HG03571 (cell line): ENCODE data around the gene ARL6IP4.
"Not testable (repeated sequence)": the region's sequence is repeated elsewhere in the genome, so short reads cannot be mapped to it uniquely, and the experiment has no call there.

ENCODE experiments used
- ATAC-seq: cut with Tn5 transposase; IDR thresholded peaks from one replicate; pipeline ENCODE4 v1.9.1; 2021; ENCODE audit not compliant: unreplicated experiment

ARL6IP4 gene

GRCh38 chr12:123005081-123005626 lies 24.7 kb downstream of the ARL6IP4 start:
- ATAC-seq = no peak

GRCh38 chr12:123006977-123007376 lies 26.5 kb downstream of the ARL6IP4 start:
- ATAC-seq = no peak

DNA sequence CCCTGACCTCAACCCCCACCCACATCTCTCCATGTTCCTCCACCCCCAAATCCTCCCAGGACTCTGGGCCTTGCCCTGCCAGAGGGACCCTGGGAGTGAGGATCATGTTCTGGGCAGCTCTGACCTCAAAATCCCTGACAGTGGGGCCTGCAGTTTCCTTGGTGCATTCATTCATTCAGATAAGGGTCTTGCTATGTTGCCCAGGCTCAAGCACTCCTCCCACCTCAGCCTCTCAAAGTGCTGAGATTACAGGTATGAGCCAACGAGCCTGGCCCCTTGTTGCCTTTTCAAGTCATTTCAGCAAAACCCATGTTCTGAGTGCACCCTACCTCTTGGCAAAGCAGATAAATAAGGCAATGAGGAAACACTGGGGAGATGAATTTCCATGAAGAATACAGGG lies 29.6 kb downstream of the ARL6IP4 start:
- ATAC-seq = no peak

DNA sequence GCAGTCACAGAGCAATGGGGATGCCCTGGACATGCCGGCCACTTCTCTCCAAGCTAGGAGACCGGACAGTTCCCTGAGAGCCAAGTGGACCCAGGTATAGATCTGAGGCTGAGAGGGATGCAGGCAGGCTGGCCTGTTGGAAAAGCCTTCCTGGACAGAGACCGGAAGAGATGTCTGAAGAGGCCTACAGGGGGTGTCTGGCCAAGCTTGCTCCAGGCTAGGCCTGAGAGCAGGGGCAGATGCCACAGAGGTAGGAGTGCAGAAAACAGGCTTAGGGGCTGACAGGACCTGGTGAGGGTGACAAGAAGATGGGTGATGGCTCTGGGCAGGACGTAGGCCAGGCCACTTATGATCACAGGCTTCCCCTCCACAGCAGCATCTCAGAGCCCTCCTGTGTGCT lies 30.2 kb downstream of the ARL6IP4 start:
- ATAC-seq = no peak

- ATAC-seq = no peak
Observed at GRCh38 chr12:123011701-123012100, 31.2 kb downstream of the ARL6IP4 start.

DNA sequence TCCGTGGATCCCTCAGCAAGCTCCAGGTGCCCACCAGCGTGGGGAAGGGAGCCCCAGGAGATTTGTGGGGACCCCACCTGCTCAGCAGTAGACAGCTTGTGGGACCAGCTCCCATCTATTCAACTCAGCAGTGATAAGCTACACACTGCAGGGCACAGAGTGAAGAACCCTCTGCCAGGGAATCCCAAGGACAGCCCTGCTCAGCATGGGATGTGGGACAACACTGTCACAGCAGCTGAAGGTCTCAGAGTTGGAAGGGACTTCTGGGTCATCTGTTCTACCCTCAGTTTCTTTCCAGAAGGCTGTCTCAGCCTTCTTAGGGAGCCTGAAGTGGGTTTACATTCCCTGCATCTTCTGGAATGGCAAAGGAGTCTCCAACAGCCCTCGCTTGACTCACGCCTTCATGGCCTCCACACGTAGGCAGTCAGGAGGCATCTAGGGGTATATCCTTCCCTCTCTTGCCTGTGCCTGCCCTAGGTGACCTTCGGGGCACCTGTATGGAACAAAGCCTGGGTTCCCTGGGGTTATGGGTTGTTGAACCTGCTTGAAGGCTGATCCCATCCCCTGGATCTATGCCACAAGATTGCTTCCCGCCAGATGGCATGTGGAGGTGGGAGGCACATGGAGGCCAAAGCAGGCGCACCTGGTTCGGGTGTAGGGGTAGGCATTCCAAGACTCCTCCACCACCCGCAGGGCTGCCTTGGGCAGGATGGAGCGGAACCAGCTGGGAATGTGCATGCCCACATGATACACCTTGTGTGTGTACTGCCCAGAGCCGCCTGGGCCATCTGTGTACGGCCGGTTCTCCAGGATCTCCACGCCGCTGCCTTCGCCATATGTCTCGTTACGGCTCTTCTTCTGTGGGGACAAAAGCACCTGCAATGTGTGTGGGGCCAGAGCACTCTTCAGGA lies 33.0 kb downstream of the ARL6IP4 start:
- ATAC-seq = no peak

DNA sequence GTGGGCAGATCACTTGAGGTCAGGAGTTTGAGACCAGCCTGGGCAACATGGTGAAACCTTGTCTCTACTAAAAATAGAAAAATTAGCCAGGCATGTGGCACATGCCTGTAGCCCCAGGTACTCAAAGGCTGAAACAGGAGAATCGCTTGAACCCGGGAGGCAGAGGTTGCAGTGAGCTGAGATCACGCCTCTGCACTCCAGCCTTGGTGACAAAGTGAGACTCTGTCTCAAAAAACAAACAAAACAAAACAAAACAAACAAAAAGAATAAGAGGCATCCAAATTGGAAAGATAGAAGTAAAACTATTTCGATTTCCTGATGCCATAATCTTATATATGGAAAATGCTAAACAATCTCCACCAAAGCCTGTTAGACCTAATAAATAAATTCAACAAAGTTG lies 34.0 kb downstream of the ARL6IP4 start:
- not testable (repeated sequence) for ATAC-seq

DNA sequence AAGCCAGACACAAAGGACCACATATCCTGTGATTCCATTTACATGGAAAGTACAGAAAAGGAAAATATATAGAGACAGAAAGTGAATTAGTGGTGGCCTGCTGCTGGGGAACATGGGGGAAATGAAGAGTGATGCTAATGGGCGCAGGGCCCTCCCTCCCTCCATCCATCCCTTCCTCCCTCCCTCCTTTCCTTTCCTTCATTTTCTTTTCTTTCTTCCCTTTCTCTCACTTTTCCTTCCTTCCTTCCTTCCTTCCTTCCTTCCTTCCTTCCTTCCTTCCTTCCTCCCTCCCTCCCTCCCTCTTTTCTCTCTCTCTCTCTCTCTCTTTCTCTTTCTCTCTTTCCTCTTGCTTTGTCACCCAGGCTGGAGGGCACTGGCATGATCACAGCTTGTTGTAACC lies 37.3 kb downstream of the ARL6IP4 start:
- no peak for ATAC-seq

- no peak for ATAC-seq
Observed at GRCh38 chr12:123019841-123020138, 39.3 kb downstream of the ARL6IP4 start.

GRCh38 chr12:123021688-123022604 lies 41.5 kb downstream of the ARL6IP4 start:
- no peak for ATAC-seq

DNA sequence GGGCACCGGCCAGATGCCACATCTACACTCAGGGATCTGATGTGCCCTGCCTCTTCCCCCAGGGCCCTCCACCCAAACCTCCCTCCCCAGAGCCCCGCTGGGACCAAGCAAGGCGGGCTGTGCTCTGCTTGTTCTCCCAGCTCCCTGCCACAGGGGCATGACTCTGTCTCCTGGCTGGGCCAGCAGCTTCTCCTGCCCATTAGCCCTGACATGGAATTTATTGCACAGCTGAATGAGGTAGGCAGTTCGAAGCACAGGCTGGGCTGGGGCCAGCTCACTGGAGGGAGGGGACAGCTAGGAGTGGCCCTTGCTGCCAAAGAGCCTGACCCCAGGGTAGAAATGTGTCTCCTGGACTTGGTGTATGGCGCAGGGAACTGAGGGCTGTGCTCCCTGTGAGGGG lies 42.4 kb downstream of the ARL6IP4 start:
- ATAC-seq = no peak

- no peak for ATAC-seq
Observed at GRCh38 chr12:123024819-123025391, 44.4 kb downstream of the ARL6IP4 start.

DNA sequence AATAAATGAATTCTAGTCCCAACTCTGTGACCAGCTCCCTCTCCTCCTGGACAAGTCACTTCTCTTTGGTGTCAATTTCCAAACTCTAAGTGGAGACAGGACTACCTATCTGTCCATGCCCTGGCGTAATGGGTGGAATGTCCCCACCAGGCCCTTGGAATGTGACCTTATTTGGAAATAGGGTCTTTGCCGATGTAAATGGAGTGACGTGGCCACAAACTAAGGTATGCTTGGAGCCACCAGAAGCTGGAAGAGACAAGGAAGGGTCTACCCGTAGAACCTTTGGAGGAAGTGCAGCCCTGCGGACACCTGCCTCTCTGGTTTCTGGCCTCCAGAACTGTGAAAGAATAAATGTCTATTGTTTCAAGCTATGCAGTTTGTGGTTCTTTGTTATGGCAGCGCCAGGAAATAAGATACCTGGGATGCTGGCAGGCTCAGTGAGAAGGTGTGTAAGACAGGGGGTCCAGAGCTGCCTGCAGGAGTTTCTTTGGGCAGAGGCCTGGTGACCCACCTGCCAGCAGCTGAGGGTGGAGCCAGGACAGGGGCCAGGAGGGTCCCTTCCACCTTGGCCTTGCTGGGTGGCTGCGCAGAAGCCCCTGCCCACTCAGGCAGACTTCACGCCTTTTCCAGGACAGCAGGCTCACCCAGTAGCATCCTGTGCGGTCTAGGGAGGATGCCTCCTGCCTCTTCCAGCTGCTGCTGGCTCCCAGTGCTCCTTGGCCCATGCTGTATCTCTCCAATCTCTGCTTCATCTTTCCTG lies 45.8 kb downstream of the ARL6IP4 start:
- ATAC-seq = no peak

GRCh38 chr12:123027726-123028445 lies 47.4 kb downstream of the ARL6IP4 start:
- ATAC-seq = no peak

DNA sequence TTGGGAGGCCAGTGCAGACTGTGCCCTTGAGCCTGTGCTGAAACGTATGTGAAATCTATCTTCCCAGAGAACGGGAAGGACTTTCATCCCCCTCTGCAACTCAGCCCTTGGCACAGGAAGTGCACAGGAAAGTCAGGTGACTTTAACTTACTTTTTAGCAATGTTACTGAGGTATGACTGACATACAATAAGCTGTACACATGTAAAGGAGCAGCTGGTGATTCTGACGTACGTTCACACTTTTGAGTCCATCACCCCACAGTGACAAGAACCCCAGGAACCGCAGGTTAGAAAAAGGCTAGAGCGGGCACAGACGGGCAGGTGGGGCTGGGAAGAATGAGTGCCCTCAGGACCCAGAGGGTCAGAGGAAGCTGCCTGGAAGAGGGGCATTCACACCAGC lies 48.0 kb downstream of the ARL6IP4 start:
- ATAC-seq = no peak

- no peak for ATAC-seq
Observed at GRCh38 chr12:123029550-123029949, 49.1 kb downstream of the ARL6IP4 start.

GRCh38 chr12:123030686-123031085 lies 50.2 kb downstream of the ARL6IP4 start:
- no peak for ATAC-seq

DNA sequence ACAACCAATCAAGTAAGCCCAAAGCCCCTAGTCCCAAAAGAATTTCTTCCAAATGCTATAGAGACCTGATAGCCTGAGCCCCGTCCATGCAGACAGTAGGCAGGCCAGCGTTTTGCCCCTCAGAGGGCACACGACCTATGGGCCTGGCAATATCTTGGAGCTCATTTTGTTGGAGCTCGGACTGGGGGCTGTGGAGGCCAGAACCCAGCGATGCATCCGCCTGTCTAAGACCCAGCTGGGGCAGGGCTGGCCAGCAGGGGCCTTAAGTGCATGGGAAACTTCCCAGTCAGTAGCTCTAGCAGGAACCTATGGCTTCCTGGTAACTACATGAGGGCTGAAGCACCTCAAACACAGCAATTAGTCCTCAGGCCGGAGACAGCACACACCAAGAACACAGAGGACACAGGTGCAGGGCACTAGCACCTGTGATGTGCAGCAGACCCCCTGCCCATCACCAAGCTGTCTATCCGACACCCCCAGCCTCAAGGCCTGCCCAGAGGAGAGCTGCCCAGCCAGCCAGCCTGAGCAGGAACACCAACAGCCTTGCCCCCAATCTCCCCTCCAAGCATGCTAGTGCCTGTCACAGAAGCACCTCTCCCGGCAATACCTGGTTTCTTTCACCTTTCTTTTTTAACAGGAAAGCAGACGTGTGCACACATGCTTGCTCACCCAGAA lies 50.8 kb downstream of the ARL6IP4 start:
- ATAC-seq = no peak
